Inferior parietal cortex (tissue), 1 donor: Measurements from ENCODE around the gene SF1.
A peak's percentile ranks its signal among the peaks of the same experiment; 100 is the strongest.

ENCODE experiments used
- DNase-seq: peaks from one replicate; pipeline ENCODE4 v3.0.0-alpha.2; 2016; ENCODE audit errors: extremely low spot score

Gene SF1

GRCh38 chr11:64723117-64723906 is 55.0 kb downstream of the SF1 start, which contains the start of gene NRXN2:
Gene NRXN2, minus strand, starts transcription at chr11:64723197. Its CDS starts 9,498 bp downstream, at chr11:64713699.
- peak; percentile 87 for DNase-seq

GRCh38 chr11:64722141-64723065 is 55.9 kb downstream of the SF1 start:
- DNase-seq = no peak

GRCh38 chr11:64721359-64721699 is 57.0 kb downstream of the SF1 start:
- no peak for DNase-seq

GRCh38 chr11:64720640-64721358 is 57.5 kb downstream of the SF1 start:
- no peak for DNase-seq

GRCh38 chr11:64720167-64720566 is 58.2 kb downstream of the SF1 start:
- no peak for DNase-seq

GRCh38 chr11:64719406-64719805 is 58.9 kb downstream of the SF1 start:
- no peak for DNase-seq

- DNase-seq = no peak
These were observed 59.6 kb downstream of the SF1 start for GRCh38 chr11:64718780-64719124.

GRCh38 chr11:64718084-64718779 is 60.1 kb downstream of the SF1 start:
- no peak for DNase-seq

GRCh38 chr11:64717268-64717578 is 61.1 kb downstream of the SF1 start:
- DNase-seq = no peak

- no peak for DNase-seq
These were observed 61.7 kb downstream of the SF1 start for GRCh38 chr11:64716473-64717267.

- DNase-seq = no peak
These were observed 62.4 kb downstream of the SF1 start for GRCh38 chr11:64715756-64716472.

- DNase-seq = no peak
These were observed 63.2 kb downstream of the SF1 start for GRCh38 chr11:64715110-64715509.

- no peak for DNase-seq
These were observed 63.7 kb downstream of the SF1 start for GRCh38 chr11:64714666-64715065.
